ENCODE measurements around the gene ERC2. TPM values are rescaled to one million over a fixed set of nuclear protein-coding genes. Genes with fewer than 3 reads are reported as not detected.

The ERC2 gene
- total RNA-seq, 3 donors from 2014 or later (not counting 1 experiment from before 2014, with no cell fraction given) = not detected

DNA sequence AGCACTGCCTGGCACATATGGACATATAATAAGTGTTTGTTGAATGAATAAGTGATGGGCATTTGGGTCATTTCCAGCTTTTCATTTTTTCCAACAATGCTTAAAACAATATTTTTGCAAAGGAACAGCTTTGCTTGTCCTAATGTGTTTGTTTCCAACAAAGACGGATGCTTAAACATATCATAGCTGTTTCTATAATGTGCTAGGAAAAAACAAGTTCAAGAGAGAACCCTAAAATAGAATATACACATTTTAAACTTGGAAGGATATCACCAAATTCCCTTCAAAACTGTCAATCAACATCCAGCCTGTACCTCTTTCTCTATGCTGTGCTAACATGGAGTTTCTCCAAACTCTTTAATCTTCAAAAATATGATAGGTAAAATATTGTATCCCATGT, 756.6 kb downstream of the ERC2 start:
- Mint-ChIP-seq H3K9me3 (peaks cover 0 to 2% of the 10 kb centered on the region in 2 donors), H3K27ac (no peak overlapping the region), H3K27me3 (ENCODE audit: low read depth in 2 of 2) (no peaks in the 10 kb centered on the region), H3K36me3 (no peaks in the 10 kb centered on the region), H3K4me3 (no peak overlapping the region), H3K4me1 (no peaks in the 10 kb centered on the region)
- Histone ChIP-seq H3K4me1 (ENCODE audit: control insufficient read depth, insufficient read depth, low read length) (no peaks in the 10 kb centered on the region), H3K4me3 (ENCODE audit: low read length) (no peak overlapping the region), H3K27ac (ENCODE audit: low read length) (no peak overlapping the region), H3K36me3 (ENCODE audit: control insufficient read depth, insufficient read depth, low read length) (no peaks in the 10 kb centered on the region), H3K27me3 (ENCODE audit: control insufficient read depth, insufficient read depth, low read length) (no peaks in the 10 kb centered on the region), H3K9me3 (ENCODE audit: control insufficient read depth, insufficient read depth, low read length) (no peaks in the 10 kb centered on the region)
- DNase-seq = no peak
- no peak for ATAC-seq
- intact Hi-C loops (cut with micrococcal nuclease) = no loop called here
- TF ChIP-seq, protein P1, sequence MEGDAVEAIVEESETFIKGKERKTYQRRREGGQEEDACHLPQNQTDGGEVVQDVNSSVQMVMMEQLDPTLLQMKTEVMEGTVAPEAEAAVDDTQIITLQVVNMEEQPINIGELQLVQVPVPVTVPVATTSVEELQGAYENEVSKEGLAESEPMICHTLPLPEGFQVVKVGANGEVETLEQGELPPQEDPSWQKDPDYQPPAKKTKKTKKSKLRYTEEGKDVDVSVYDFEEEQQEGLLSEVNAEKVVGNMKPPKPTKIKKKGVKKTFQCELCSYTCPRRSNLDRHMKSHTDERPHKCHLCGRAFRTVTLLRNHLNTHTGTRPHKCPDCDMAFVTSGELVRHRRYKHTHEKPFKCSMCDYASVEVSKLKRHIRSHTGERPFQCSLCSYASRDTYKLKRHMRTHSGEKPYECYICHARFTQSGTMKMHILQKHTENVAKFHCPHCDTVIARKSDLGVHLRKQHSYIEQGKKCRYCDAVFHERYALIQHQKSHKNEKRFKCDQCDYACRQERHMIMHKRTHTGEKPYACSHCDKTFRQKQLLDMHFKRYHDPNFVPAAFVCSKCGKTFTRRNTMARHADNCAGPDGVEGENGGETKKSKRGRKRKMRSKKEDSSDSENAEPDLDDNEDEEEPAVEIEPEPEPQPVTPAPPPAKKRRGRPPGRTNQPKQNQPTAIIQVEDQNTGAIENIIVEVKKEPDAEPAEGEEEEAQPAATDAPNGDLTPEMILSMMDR (IDR thresholded peaks at IDR 0.05) = no peak
- WGBS (ENCODE audit: insufficient coverage) = no CpG with 5 or more reads among the region's 1 CpG

DNA sequence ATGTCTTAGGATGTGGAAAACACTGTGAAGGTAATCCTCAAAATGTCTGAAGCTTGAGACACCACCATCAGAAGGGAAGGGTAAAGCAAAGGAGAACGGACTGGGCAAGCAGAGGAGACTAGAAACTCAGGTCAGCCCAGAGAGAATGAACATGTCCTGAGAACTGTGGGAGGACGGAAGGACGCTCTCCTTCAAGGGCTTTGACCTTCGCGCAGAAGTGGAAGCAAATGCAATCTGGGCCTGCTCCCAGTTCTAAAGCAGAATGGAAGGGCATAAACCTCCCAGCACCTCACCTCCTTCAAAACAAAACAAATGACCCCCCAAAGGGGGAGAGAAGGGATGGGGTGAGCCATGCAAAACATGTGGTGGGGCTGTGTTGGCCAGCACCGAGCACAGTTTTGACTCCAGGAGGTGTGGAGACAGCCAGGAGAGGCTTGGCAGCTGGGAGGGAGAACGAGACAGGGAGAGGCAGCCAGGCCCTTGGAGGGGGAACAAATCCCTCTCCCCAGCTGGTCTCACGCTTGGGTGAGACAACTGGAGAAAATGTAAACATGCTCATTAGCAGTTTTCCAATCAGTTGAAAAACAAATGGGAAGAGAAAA, 758.8 kb downstream of the ERC2 start:
- 84% methylated on average over 8 of the region's 8 CpGs for WGBS (ENCODE audit: insufficient coverage)
- peaks cover 0 to 2% of the 10 kb centered on the region in 2 donors for H3K9me3 Mint-ChIP-seq
- no peak overlapping the region for H3K27ac Mint-ChIP-seq
- H3K27me3 Mint-ChIP-seq (ENCODE audit: low read depth in 2 of 2) = no peaks in the 10 kb centered on the region
- DNase-seq (no peak), ATAC-seq (no peak)
- TF ChIP-seq, protein P1 (IDR thresholded peaks at IDR 0.05) = no peak
- no peak overlapping the region for H3K4me3 ChIP-seq (ENCODE audit: low read length)
- no peaks in the 10 kb centered on the region for H3K9me3 ChIP-seq (ENCODE audit: control insufficient read depth, insufficient read depth, low read length)
- no peak overlapping the region for H3K27ac ChIP-seq (ENCODE audit: low read length)
- no peak overlapping the region for H3K4me3 Mint-ChIP-seq
- no peaks in the 10 kb centered on the region for H3K4me1 ChIP-seq (ENCODE audit: control insufficient read depth, insufficient read depth, low read length)
- no peaks in the 10 kb centered on the region for H3K36me3 Mint-ChIP-seq
- H3K4me1 Mint-ChIP-seq = no peaks in the 10 kb centered on the region
- intact Hi-C loops (cut with micrococcal nuclease) = no loop called here
- H3K27me3 ChIP-seq (ENCODE audit: control insufficient read depth, insufficient read depth, low read length) = no peaks in the 10 kb centered on the region
- H3K36me3 ChIP-seq (ENCODE audit: control insufficient read depth, insufficient read depth, low read length) = no peaks in the 10 kb centered on the region

DNA sequence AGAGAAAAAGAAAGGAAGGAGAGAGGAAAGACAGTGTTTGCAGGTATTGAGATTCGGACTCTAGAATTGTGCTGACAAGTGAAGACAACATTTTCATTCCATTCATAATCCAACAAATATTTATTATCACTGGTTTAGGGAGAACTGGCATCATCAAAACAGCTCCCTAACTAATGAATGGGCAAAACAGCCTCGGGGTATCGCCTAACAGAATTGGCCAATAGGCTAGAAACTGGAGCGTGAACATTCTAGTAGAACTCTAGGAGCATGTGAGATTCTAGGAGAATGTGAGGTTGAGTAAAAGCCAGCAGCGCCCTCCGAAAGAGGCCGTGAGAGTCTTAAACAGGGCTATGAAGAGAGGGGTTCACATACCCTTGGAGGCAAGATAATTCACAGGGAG, 759.3 kb downstream of the ERC2 start:
- Mint-ChIP-seq H3K9me3 (peaks cover 0 to 2% of the 10 kb centered on the region in 2 donors), H3K4me3 (no peak overlapping the region), H3K27ac (no peak overlapping the region), H3K36me3 (no peaks in the 10 kb centered on the region), H3K27me3 (ENCODE audit: low read depth in 2 of 2) (no peaks in the 10 kb centered on the region), H3K4me1 (no peaks in the 10 kb centered on the region)
- intact Hi-C loops (cut with micrococcal nuclease) = no loop called here
- H3K36me3 ChIP-seq (ENCODE audit: control insufficient read depth, insufficient read depth, low read length) = no peaks in the 10 kb centered on the region
- H3K27ac ChIP-seq (ENCODE audit: low read length) = no peak overlapping the region
- DNase-seq (no peak), ATAC-seq (no peak)
- no peak overlapping the region for H3K4me3 ChIP-seq (ENCODE audit: low read length)
- H3K9me3 ChIP-seq (ENCODE audit: control insufficient read depth, insufficient read depth, low read length) = no peaks in the 10 kb centered on the region
- no peaks in the 10 kb centered on the region for H3K27me3 ChIP-seq (ENCODE audit: control insufficient read depth, insufficient read depth, low read length)
- TF ChIP-seq, protein P1 (IDR thresholded peaks at IDR 0.05) = no peak
- WGBS (ENCODE audit: insufficient coverage) = 83% methylated on average over 7 of the region's 7 CpGs
- H3K4me1 ChIP-seq (ENCODE audit: control insufficient read depth, insufficient read depth, low read length) = no peaks in the 10 kb centered on the region

DNA sequence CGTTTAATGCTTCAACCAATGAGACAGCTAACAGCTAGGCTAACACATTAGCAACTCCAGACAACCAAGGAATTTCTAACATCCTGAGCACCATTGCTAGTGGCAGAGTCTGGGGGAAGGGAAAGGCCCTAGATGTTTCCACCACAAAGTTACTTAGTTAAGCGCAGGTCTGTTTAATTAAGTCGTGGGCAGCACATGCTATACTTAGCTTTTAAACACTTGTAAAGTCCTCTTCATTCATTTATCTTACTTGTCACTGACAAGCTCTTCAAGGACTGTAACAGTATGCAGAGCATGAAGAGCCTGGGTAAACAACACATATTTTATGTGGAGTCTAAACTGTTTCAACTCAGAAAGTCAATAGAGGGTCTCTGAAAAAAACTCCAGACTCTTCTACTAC, 760.0 kb downstream of the ERC2 start:
- intact Hi-C loops (cut with micrococcal nuclease) = no loop called here

More for the DNA sequence above, 760.0 kb downstream of the ERC2 start:
- no peaks in the 10 kb centered on the region for H3K36me3 Mint-ChIP-seq
- H3K27ac Mint-ChIP-seq = no peak overlapping the region
- no peaks in the 10 kb centered on the region for H3K27me3 Mint-ChIP-seq (ENCODE audit: low read depth in 2 of 2)
- H3K4me1 Mint-ChIP-seq = no peaks in the 10 kb centered on the region
- H3K9me3 ChIP-seq (ENCODE audit: control insufficient read depth, insufficient read depth, low read length) = no peaks in the 10 kb centered on the region
- no peak overlapping the region for H3K4me3 Mint-ChIP-seq
- no peak overlapping the region for H3K27ac ChIP-seq (ENCODE audit: low read length)
- H3K36me3 ChIP-seq (ENCODE audit: control insufficient read depth, insufficient read depth, low read length) = no peaks in the 10 kb centered on the region
- DNase-seq (no peak), ATAC-seq (no peak)
- H3K27me3 ChIP-seq (ENCODE audit: control insufficient read depth, insufficient read depth, low read length) = no peaks in the 10 kb centered on the region
- TF ChIP-seq, protein P1 (IDR thresholded peaks at IDR 0.05) = no peak
- H3K9me3 Mint-ChIP-seq = peaks cover 0 to 6% of the 10 kb centered on the region in 2 donors
- H3K4me1 ChIP-seq (ENCODE audit: control insufficient read depth, insufficient read depth, low read length) = no peaks in the 10 kb centered on the region
- WGBS (ENCODE audit: insufficient coverage) = 74% methylated on average over 3 of the region's 3 CpGs
- no peak overlapping the region for H3K4me3 ChIP-seq (ENCODE audit: low read length)

Data from natural killer cell (primary cell).